Ovary (tissue), 9 donors: Measurements from ENCODE around the gene ELP2. TPM values are rescaled to one million over a fixed set of nuclear protein-coding genes. Genes with fewer than 3 reads are reported as not detected.
"Not testable (repeated sequence)": the region's sequence is repeated elsewhere in the genome, so short reads cannot be mapped to it uniquely, and the experiment has no call there.

Experiments used
- DNase-seq, 5 donors: peaks; one replicate each; pipeline ENCODE4 v3.0.0-alpha.2; 2019 to 2020
- H3K27ac ChIP-seq, 2 donors: fragments of 200-600 bp; one replicate each; pipeline versions ENCODE4 v1.5.1 to v1.8.0; 2019 to 2022
- H3K27me3 ChIP-seq: fragments of 200-600 bp; one replicate; pipeline ENCODE4 v1.8.0; 2022
- H3K36me3 ChIP-seq: fragments of 200-600 bp; sonication (generic); one replicate; pipeline ENCODE4 v1.5.1; 2019
- H3K4me1 ChIP-seq: one replicate; pipeline ENCODE4 v1.8.1; 2013; ENCODE audit warnings: mild to moderate bottlenecking, moderate library complexity; ENCODE audit not compliant: insufficient read depth
- H3K4me3 ChIP-seq: fragments of 200-600 bp; sonication (generic); one replicate; pipeline ENCODE4 v1.5.1; 2017
- H3K9me3 ChIP-seq, 2 donors: fragments of 200-600 bp in 1 of 2; sonication (generic) in 1 of 2; one replicate each; pipeline versions ENCODE4 v1.5.1 to v1.8.1; 2013 to 2019; ENCODE audit warnings: mild to moderate bottlenecking in 1 of 2, moderate library complexity in 1 of 2
- EP300 ChIP-seq: sonication (generic); formaldehyde crosslinking; IDR thresholded peaks from one replicate; pipeline ENCODE4 v1.6.1; 2017; ENCODE audit warnings: antibody characterized with exemption
- POLR2A ChIP-seq: fragments of 450-650 bp; IDR thresholded peaks from one replicate; pipeline ENCODE4 v1.6.1; 2017; ENCODE audit warnings: antibody characterized with exemption, mild to moderate bottlenecking, moderate library complexity
- WGBS, 3 donors: extraction: QIAGEN DNeasy Blood & Tissue Kit in 1 of 3; methylation state at CpG; one replicate each; pipeline versions ENCODE4 v1.1.5 to v1.1.7; 2013 to 2017; 5-methylcytosine and 5-hydroxymethylcytosine counted together
- intact Hi-C, 4 donors: fragments of 100-400 bp; cut with DNase I; formaldehyde crosslinking; loops; one replicate each; pipeline versions ENCODE4 v1.11.0 to v1.15.1; 2022 to 2023
- polyA plus RNA-seq, 2 donors: library from polyadenylated mRNA; stranded (reverse); fragments of 200-250 nt in 1 of 2; fragments of 350-450 nt in 1 of 2; fragmentation: Illumina TruSeq in 1 of 2; extraction: RNeasy Lipid Tissue Mini Kit (QIAGEN cat#74804) in 1 of 2; gene quantifications; one replicate each; pipeline ENCODE4 v1.2.3, GENCODE V29; 2013 to 2014
- total RNA-seq, 7 donors: library from RNA; depleted of rRNA in 2 of 7; stranded (reverse); fragments of >200 nt in 2 of 7; fragmentation: NEBNext Ultra II Directional in 3 of 7; extraction: Animal tissue kit (Norgen Biotek cat#: 25700) in 3 of 7; gene quantifications; one replicate each; pipeline versions ENCODE4 v1.1.0 to v1.2.4, GENCODE V29; 2016 to 2023
- TF ChIP-seq, protein P1 (sequence below), 3 donors: fragments of 450-650 bp in 2 of 3; fragments of 200-600 bp in 1 of 3; IDR thresholded peaks; one replicate each; pipeline versions ENCODE4 v1.5.1 to v1.8.0; 2016 to 2022; ENCODE audit warnings: antibody characterized with exemption in 3 of 3, mild to moderate bottlenecking in 1 of 3
- donor health status: DM: no; HTN: no; CAD: no; lungs with moderate emphysema.
- donor health status: DM: no; HTN: no; CAD: no.
- donor health status: Bipolar disorder and iron deficiency.
- donor health status: DM: yes; HTN: yes; CAD: no.
- donor health status: DM: no; HTN: no; CAD: no.
- donor health status: DM: yes; HTN: yes; CAD: no.

Gene ELP2
- total and polyA plus RNA-seq, 9 donors = 63.6 to 144 (median 105) TPM

GRCh38 chr18:36086186-36086585 lies 43.5 kb upstream of the ELP2 start:
- Histone ChIP-seq H3K4me3 (no peak overlapping the region), H3K27me3 (no peaks in the 10 kb centered on the region), H3K36me3 (no peaks in the 10 kb centered on the region), H3K27ac (no peak overlapping the region), H3K9me3 (no peaks in the 10 kb centered on the region), H3K4me1 (no peaks in the 10 kb centered on the region)
- WGBS, 3 donors = 60 to 86% (median 81%) methylated on average over 5 to 8 of the region's 8 CpGs
- intact Hi-C loops = no loop called here
- no peak for DNase-seq
- TF ChIP-seq EP300 (no peak), POLR2A (no peak)
- TF ChIP-seq, protein P1, sequence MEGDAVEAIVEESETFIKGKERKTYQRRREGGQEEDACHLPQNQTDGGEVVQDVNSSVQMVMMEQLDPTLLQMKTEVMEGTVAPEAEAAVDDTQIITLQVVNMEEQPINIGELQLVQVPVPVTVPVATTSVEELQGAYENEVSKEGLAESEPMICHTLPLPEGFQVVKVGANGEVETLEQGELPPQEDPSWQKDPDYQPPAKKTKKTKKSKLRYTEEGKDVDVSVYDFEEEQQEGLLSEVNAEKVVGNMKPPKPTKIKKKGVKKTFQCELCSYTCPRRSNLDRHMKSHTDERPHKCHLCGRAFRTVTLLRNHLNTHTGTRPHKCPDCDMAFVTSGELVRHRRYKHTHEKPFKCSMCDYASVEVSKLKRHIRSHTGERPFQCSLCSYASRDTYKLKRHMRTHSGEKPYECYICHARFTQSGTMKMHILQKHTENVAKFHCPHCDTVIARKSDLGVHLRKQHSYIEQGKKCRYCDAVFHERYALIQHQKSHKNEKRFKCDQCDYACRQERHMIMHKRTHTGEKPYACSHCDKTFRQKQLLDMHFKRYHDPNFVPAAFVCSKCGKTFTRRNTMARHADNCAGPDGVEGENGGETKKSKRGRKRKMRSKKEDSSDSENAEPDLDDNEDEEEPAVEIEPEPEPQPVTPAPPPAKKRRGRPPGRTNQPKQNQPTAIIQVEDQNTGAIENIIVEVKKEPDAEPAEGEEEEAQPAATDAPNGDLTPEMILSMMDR (IDR thresholded peaks at IDR 0.05) = no peak

DNA sequence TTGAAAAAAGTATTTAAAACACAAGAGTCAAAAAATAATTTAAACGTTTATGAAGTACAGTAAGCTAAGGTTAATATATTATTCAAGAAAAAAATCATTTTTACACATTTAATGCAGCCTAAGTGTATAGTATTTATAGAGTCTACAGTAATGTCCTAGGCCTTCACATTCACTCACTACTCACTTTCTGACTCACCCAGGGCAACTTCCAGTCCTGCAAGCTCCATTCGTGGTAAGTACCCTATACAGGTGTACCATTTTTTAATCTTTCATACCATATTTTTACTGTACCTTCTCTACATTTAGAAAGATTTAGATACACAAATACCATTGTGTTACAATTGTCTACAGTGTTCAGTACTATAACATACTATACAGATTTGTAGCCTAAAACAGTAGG lies 41.4 kb upstream of the ELP2 start:
- no peaks in the 10 kb centered on the region for H3K36me3 ChIP-seq
- H3K9me3 ChIP-seq = no peaks in the 10 kb centered on the region
- no peak for DNase-seq
- H3K27me3 ChIP-seq = no peaks in the 10 kb centered on the region
- H3K4me1 ChIP-seq = no peaks in the 10 kb centered on the region
- TF ChIP-seq POLR2A (no peak), EP300 (no peak)
- TF ChIP-seq, protein P1 (IDR thresholded peaks at IDR 0.05) = no peak
- intact Hi-C loops = no loop called here
- H3K27ac ChIP-seq = no peak overlapping the region
- 65 to 80% (median 76%) methylated on average over 2 of the region's 2 CpGs for WGBS, 3 donors
- no peak overlapping the region for H3K4me3 ChIP-seq

- 79 to 83% (median 83%) methylated on average over 6 of the region's 6 CpGs for WGBS, 3 donors
- no peak for DNase-seq
- H3K36me3 ChIP-seq = no peaks in the 10 kb centered on the region
- no peaks in the 10 kb centered on the region for H3K27me3 ChIP-seq
- H3K4me1 ChIP-seq = no peaks in the 10 kb centered on the region
- intact Hi-C loops = no loop called here
- no peak overlapping the region for H3K27ac ChIP-seq
- H3K9me3 ChIP-seq = no peaks in the 10 kb centered on the region
- H3K4me3 ChIP-seq = no peak overlapping the region
- TF ChIP-seq POLR2A (no peak), EP300 (no peak)
- TF ChIP-seq, protein P1 (IDR thresholded peaks at IDR 0.05) = no peak
Observed at GRCh38 chr18:36089001-36089400, 40.7 kb upstream of the ELP2 start.

DNA sequence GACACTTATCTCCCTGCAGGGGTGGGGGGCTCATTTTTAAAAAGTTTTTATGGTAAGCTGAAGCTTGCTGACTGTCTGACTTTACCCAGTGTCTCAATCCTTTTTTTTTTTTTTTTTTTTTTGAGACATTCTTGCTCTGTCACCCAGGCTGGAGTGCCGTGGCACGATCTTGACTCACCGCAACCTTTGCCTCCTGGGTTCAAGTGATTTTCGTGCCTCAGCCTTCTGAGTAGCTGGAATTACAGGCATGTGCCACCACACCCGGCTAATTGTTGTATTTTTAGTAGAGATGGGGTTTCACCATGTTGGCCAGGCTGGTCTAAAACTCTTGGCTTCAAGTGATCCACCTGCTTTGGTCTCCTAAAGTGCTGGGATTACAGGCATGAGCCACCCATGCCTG lies 37.6 kb upstream of the ELP2 start:
- not testable (repeated sequence) for H3K27ac ChIP-seq
- intact Hi-C loops = loop anchor here in 1 of 4 donors (10.0 kb wide), 2 partner anchors 203 to 653 kb away; partner anchors contain the start of gene FHOD3
- 78 to 84% (median 80%) methylated on average over 5 of the region's 5 CpGs for WGBS, 3 donors

GRCh38 chr18:36094431-36094830 lies 35.3 kb upstream of the ELP2 start:
- WGBS, 3 donors = 69 to 71% (median 69%) methylated on average over 3 of the region's 3 CpGs
- Histone ChIP-seq H3K36me3 (no peaks in the 10 kb centered on the region), H3K4me1 (no peaks in the 10 kb centered on the region), H3K27me3 (no peaks in the 10 kb centered on the region), H3K4me3 (no peak overlapping the region), H3K9me3 (no peaks in the 10 kb centered on the region), H3K27ac (no peak overlapping the region)
- intact Hi-C loops = loop anchor here in 1 of 4 donors (10.0 kb wide), 2 partner anchors 200 to 650 kb away; partner anchors contain the start of gene FHOD3
- TF ChIP-seq EP300 (no peak), POLR2A (no peak)
- TF ChIP-seq, protein P1 (IDR thresholded peaks at IDR 0.05) = no peak
- DNase-seq = no peak

More for the DNA sequence above, 37.6 kb upstream of the ELP2 start:
- H3K27me3 ChIP-seq, H3K4me1 ChIP-seq, H3K9me3 ChIP-seq, H3K36me3 ChIP-seq, H3K4me3 ChIP-seq, DNase-seq: not testable (repeated sequence)
